Keratinocyte (primary cell): ENCODE results near the gene WDR49.

Source experiments
- EZH2 ChIP-seq: IDR thresholded peaks from one replicate; pipeline ENCODE4 v1.6.1; 2012; ENCODE audit warnings: inconsistent platforms, mild to moderate bottlenecking, low read length, moderate library complexity
- TF ChIP-seq, protein P1 (sequence below), 3 experiments: IDR thresholded peaks in 1 of 3; conservative IDR thresholded peaks in 1 of 3; optimal IDR thresholded peaks in 1 of 3; 2 replicates in 2 of 3; 3 replicates in 1 of 3; pipeline versions ENCODE3 to v1.5.1; 2011; ENCODE audit warnings: low read length in 3 of 3, mild to moderate bottlenecking in 3 of 3, moderate library complexity in 2 of 3, control low read depth in 1 of 3, inconsistent platforms in 1 of 3; ENCODE audit not compliant: insufficient read depth in 2 of 3; ENCODE audit errors: extremely low read depth in 1 of 3

- TF ChIP-seq, protein P1, sequence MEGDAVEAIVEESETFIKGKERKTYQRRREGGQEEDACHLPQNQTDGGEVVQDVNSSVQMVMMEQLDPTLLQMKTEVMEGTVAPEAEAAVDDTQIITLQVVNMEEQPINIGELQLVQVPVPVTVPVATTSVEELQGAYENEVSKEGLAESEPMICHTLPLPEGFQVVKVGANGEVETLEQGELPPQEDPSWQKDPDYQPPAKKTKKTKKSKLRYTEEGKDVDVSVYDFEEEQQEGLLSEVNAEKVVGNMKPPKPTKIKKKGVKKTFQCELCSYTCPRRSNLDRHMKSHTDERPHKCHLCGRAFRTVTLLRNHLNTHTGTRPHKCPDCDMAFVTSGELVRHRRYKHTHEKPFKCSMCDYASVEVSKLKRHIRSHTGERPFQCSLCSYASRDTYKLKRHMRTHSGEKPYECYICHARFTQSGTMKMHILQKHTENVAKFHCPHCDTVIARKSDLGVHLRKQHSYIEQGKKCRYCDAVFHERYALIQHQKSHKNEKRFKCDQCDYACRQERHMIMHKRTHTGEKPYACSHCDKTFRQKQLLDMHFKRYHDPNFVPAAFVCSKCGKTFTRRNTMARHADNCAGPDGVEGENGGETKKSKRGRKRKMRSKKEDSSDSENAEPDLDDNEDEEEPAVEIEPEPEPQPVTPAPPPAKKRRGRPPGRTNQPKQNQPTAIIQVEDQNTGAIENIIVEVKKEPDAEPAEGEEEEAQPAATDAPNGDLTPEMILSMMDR (optimal IDR thresholded peaks at IDR 0.05 in 1 of 3, IDR thresholded peaks at IDR 0.05 in 1 of 3, conservative IDR thresholded peaks at IDR 0.05 in 1 of 3; ENCODE audit: extremely low read depth in 1 of 3, insufficient read depth in 2 of 3, low read length in 3 of 3) = no peak
- TF ChIP-seq EZH2 = no peak
These were observed 38.7 kb downstream of the WDR49 start for GRCh38 chr3:167615030-167615429.
